ENCODE data around the gene DTNBP1. TPM values are rescaled to one million over a fixed set of nuclear protein-coding genes. Genes with fewer than 3 reads are reported as not detected.

The DTNBP1 gene
- total and polyA plus RNA-seq, 4 donors, result 3.1 to 6.0 (median 4.3) TPM

- WGBS, result 94% methylated on average over 3 of the region's 3 CpGs
- Histone ChIP-seq H3K4me1 (ENCODE audit: control insufficient read depth in 4 of 4, insufficient read depth in 4 of 4, low read length in 3 of 4) (no peaks in the 10 kb centered on the region), H3K36me3 (ENCODE audit: control insufficient read depth in 4 of 4, insufficient read depth in 3 of 4, low read depth in 1 of 4, low read length in 3 of 4) (no peaks in the 10 kb centered on the region), H3K4me3 (ENCODE audit: low read depth in 1 of 3, low read length in 3 of 3) (no peak overlapping the region), H3K27me3 (ENCODE audit: control insufficient read depth in 4 of 4, insufficient read depth in 4 of 4, low read length in 3 of 4) (no peaks in the 10 kb centered on the region), H3K9ac (ENCODE audit: low read depth in 1 of 2, low read length in 2 of 2) (no peak overlapping the region), H3K9me3 (ENCODE audit: control insufficient read depth in 4 of 4, low read length in 3 of 4) (no peaks in the 10 kb centered on the region), H3K27ac (ENCODE audit: low read depth in 1 of 2, low read length in 2 of 2) (no peak overlapping the region)
- TF ChIP-seq JUND (IDR thresholded peaks at IDR 0.05) (no peak), GABPA (IDR thresholded peaks at IDR 0.05 in 1 of 2, conservative IDR thresholded peaks at IDR 0.05 in 1 of 2) (no peak), RXRA (IDR thresholded peaks at IDR 0.05) (no peak), NR2F2 (IDR thresholded peaks at IDR 0.05) (no peak), CTCF (IDR thresholded peaks at IDR 0.05; ENCODE audit: low read depth, low read length, missing input control) (no peak), HNF4G (IDR thresholded peaks at IDR 0.05) (no peak), REST (IDR thresholded peaks at IDR 0.05) (no peak), HNF4A (conservative IDR thresholded peaks at IDR 0.05) (no peak), TAF1 (conservative IDR thresholded peaks at IDR 0.05) (no peak), EGR1 (IDR thresholded peaks at IDR 0.05; ENCODE audit: low read depth in 2 of 2) (no peak), MAX (IDR thresholded peaks at IDR 0.05) (no peak), FOXA2 (IDR thresholded peaks at IDR 0.05) (no peak), ZBTB33 (IDR thresholded peaks at IDR 0.05) (no peak), YY1 (IDR thresholded peaks at IDR 0.05) (no peak)
- no peak for DNase-seq (ENCODE audit: low spot score)
These were observed 73.7 kb downstream of the DTNBP1 start for GRCh38 chr6:15588971-15589634.

- Histone ChIP-seq H3K4me1 (ENCODE audit: control insufficient read depth in 4 of 4, insufficient read depth in 4 of 4, low read length in 3 of 4) (no peaks in the 10 kb centered on the region), H3K9me3 (ENCODE audit: control insufficient read depth in 4 of 4, low read length in 3 of 4) (no peaks in the 10 kb centered on the region), H3K27ac (ENCODE audit: low read depth in 1 of 2, low read length in 2 of 2) (no peak overlapping the region), H3K9ac (ENCODE audit: low read depth in 1 of 2, low read length in 2 of 2) (no peak overlapping the region), H3K36me3 (ENCODE audit: control insufficient read depth in 4 of 4, insufficient read depth in 3 of 4, low read depth in 1 of 4, low read length in 3 of 4) (no peaks in the 10 kb centered on the region), H3K4me3 (ENCODE audit: low read depth in 1 of 3, low read length in 3 of 3) (no peak overlapping the region), H3K27me3 (ENCODE audit: control insufficient read depth in 4 of 4, insufficient read depth in 4 of 4, low read length in 3 of 4) (no peaks in the 10 kb centered on the region)
- no peak for TF ChIP-seq EGR1 (IDR thresholded peaks at IDR 0.05; ENCODE audit: low read depth in 2 of 2)
- no peak for TF ChIP-seq HNF4G (IDR thresholded peaks at IDR 0.05)
- no peak for DNase-seq (ENCODE audit: low spot score)
These were observed 76.3 kb downstream of the DTNBP1 start for GRCh38 chr6:15586503-15586902.

Data from liver (tissue), 9 donors.